ENCODE results near the gene ENPP3. TPM values are rescaled to one million over a fixed set of nuclear protein-coding genes. Genes with fewer than 3 reads are reported as not detected.
A peak's percentile ranks its signal among the peaks of the same experiment; 100 is the strongest.

ENPP3 gene
- total RNA-seq, 1 experiment from 2014 or later, result 0.15 TPM

GRCh38 chr6:131655951-131656350 lies 18.8 kb downstream of the ENPP3 start:
- H3K27me3 Mint-ChIP-seq (ENCODE audit: low read depth), result peaks cover 5% of the 10 kb centered on the region
- Histone ChIP-seq H2BK120ac (ENCODE audit: low read depth, low read length, poor library complexity, severe bottlenecking) (no peak overlapping the region), H3K4ac (ENCODE audit: low read depth, low read length) (no peak overlapping the region), H3K27ac (ENCODE audit: insufficient read length, low read depth, low read length) (no peak overlapping the region), H3K9me3 (ENCODE audit: control insufficient read depth, low read depth, low read length) (no peaks in the 10 kb centered on the region), H2AK5ac (ENCODE audit: insufficient read length, low read length) (no peak overlapping the region), H3K27me3 (ENCODE audit: insufficient read depth, low read length) (no peaks in the 10 kb centered on the region), H2BK15ac (ENCODE audit: low read depth, low read length) (no peak overlapping the region), H4K8ac (replicated peaks; ENCODE audit: insufficient read length, low read depth, low read length) (no peak overlapping the region), H3K18ac (ENCODE audit: insufficient read length, low read depth, low read length) (no peak overlapping the region), H3K4me1 (ENCODE audit: insufficient read depth, low read length) (no peaks in the 10 kb centered on the region; the same call in 1 of the 2 replicates), H4K20me1 (ENCODE audit: control insufficient read depth, insufficient read depth, insufficient read length) (no peaks in the 10 kb centered on the region), H2AFZ (ENCODE audit: low read length) (no peak overlapping the region), H3K23me2 (ENCODE audit: insufficient read length, low read depth, low read length, poor library complexity, severe bottlenecking) (no peaks in the 10 kb centered on the region), H2BK20ac (ENCODE audit: low read depth, low read length, poor library complexity, severe bottlenecking) (no peak overlapping the region), H3K23ac (ENCODE audit: insufficient read length, low read depth, low read length) (no peak overlapping the region), H3K14ac (ENCODE audit: insufficient read depth, low read length) (no peak overlapping the region), H4K5ac (ENCODE audit: insufficient read length, low read depth, low read length) (no peak overlapping the region), H4K91ac (ENCODE audit: insufficient read length, low read depth, low read length) (no peak overlapping the region), H3K56ac (ENCODE audit: insufficient read length, low read depth, low read length) (no peak overlapping the region), H3K9ac (ENCODE audit: extremely low read depth, insufficient read length, low read length) (no peak overlapping the region), H3K79me2 (ENCODE audit: insufficient read depth, low read length) (no peaks in the 10 kb centered on the region), H3T11ph (ENCODE audit: low read length) (no peak overlapping the region), H3K4me2 (ENCODE audit: insufficient read depth, insufficient read length, low read length) (no peak overlapping the region), H3K79me1 (ENCODE audit: insufficient read depth, low read depth, low read length, poor library complexity, severe bottlenecking) (no peaks in the 10 kb centered on the region), H2BK12ac (ENCODE audit: insufficient read length, low read depth, low read length) (no peak overlapping the region), H2BK5ac (ENCODE audit: insufficient read length, low read length) (no peak overlapping the region)
- no peak overlapping the region for H3K27ac Mint-ChIP-seq
- H3K4me3 Mint-ChIP-seq, result no peak overlapping the region
- DNase-seq, result no peak
- H3K4me1 Mint-ChIP-seq, result no peaks in the 10 kb centered on the region; a peak in 1 of 4 replicates
- no peaks in the 10 kb centered on the region for H3K9me3 Mint-ChIP-seq
- H3K36me3 Mint-ChIP-seq (ENCODE audit: insufficient read depth in 1 of 3, low read depth in 3 of 3), result no peaks in the 10 kb centered on the region
- no CpG with 5 or more reads among the region's 2 CpGs for WGBS (ENCODE audit: extremely low coverage, insufficient read length, low lambda C conversion rate)
- peak; percentile 24; the same call in 1 of the 3 replicates for TF ChIP-seq CTCF (conservative IDR thresholded peaks at IDR 0.05)

Data from H9 (cell line).